Colonic mucosa (tissue), 4 donors: Measurements from ENCODE around the gene PLXDC2. TPM values are rescaled to one million over a fixed set of nuclear protein-coding genes. Genes with fewer than 3 reads are reported as not detected.

Experiments
- DNase-seq: peaks from one replicate; pipeline ENCODE4 v3.0.0-alpha.2; 2020
- H3K27ac ChIP-seq: fragments of 200-600 bp; one replicate; pipeline ENCODE4 v1.8.0; 2021
- H3K27me3 ChIP-seq: fragments of 200-600 bp; one replicate; pipeline ENCODE4 v1.8.0; 2021
- H3K36me3 ChIP-seq: fragments of 200-600 bp; one replicate; pipeline ENCODE4 v1.8.0; 2021
- H3K4me1 ChIP-seq: fragments of 200-600 bp; one replicate; pipeline ENCODE4 v1.8.0; 2021; ENCODE audit warnings: mild to moderate bottlenecking
- H3K4me3 ChIP-seq: fragments of 200-600 bp; one replicate; pipeline ENCODE4 v1.8.0; 2021
- H3K9ac ChIP-seq, 2 donors: one replicate each; pipeline ENCODE4 v1.7.0; 2013; ENCODE audit warnings: control low read depth in 2 of 2, low read depth in 2 of 2, low read length in 2 of 2
- H3K9me3 ChIP-seq: fragments of 200-600 bp; one replicate; pipeline ENCODE4 v1.8.0; 2021
- CTCF ChIP-seq: fragments of 200-600 bp; IDR thresholded peaks from one replicate; pipeline ENCODE4 v1.8.0; 2022; ENCODE audit warnings: antibody characterized with exemption, mild to moderate bottlenecking
- intact Hi-C: fragments of 100-400 bp; cut with DNase I; formaldehyde crosslinking; loops from one replicate; pipeline ENCODE4 v1.14.1; 2022
- total RNA-seq, 2 donors: library from RNA; stranded (reverse); fragmentation: NEBNext Ultra II Directional in 1 of 2; extraction: Animal tissue kit (Norgen Biotek cat#: 25700) in 1 of 2; gene quantifications; one replicate each; pipeline ENCODE4 v1.2.1, GENCODE V29; 2021
- donor health status: healthy.
- donor health status: DM: no; HTN: no; CAD: no.
- donor health status: DM: no; HTN: no; CAD: no.

PLXDC2 gene
- total RNA-seq, 2 donors from 2014 or later, result 12.5 to 22.4 TPM

- Histone ChIP-seq H3K27ac (peak overlapping the region; percentile 60), H3K4me1 (peaks cover 11% of the 10 kb centered on the region), H3K9me3 (no peaks in the 10 kb centered on the region), H3K27me3 (no peaks in the 10 kb centered on the region), H3K9ac (no peak overlapping the region), H3K4me3 (no peak overlapping the region), H3K36me3 (no peaks in the 10 kb centered on the region)
- TF ChIP-seq CTCF, result no peak
- intact Hi-C loops, result no loop called here
- no peak for DNase-seq
These were observed 115.8 kb downstream of the PLXDC2 start for GRCh38 chr10:19931894-19932590.

GRCh38 chr10:19932806-19933371 is 116.7 kb downstream of the PLXDC2 start:
- TF ChIP-seq CTCF, result no peak
- Histone ChIP-seq H3K27me3 (no peaks in the 10 kb centered on the region), H3K27ac (no peak overlapping the region), H3K9me3 (no peaks in the 10 kb centered on the region), H3K36me3 (no peaks in the 10 kb centered on the region), H3K4me3 (no peak overlapping the region), H3K9ac (no peak overlapping the region), H3K4me1 (peaks cover 11% of the 10 kb centered on the region)
- intact Hi-C loops, result no loop called here
- DNase-seq, result no peak

- intact Hi-C loops, result no loop called here
- H3K9me3 ChIP-seq, result no peaks in the 10 kb centered on the region
- H3K4me1 ChIP-seq, result peaks cover 11% of the 10 kb centered on the region
- H3K27ac ChIP-seq, result no peak overlapping the region
- no peak for DNase-seq
- no peak overlapping the region for H3K4me3 ChIP-seq
- TF ChIP-seq CTCF, result no peak
- no peak overlapping the region for H3K9ac ChIP-seq
- H3K27me3 ChIP-seq, result no peaks in the 10 kb centered on the region
- H3K36me3 ChIP-seq, result no peaks in the 10 kb centered on the region
These were observed 117.5 kb downstream of the PLXDC2 start for GRCh38 chr10:19933772-19934171.

GRCh38 chr10:19935176-19935575 is 118.9 kb downstream of the PLXDC2 start:
- DNase-seq, result no peak
- intact Hi-C loops, result no loop called here
- H3K9ac ChIP-seq, result no peak overlapping the region
- H3K4me1 ChIP-seq, result peaks cover 11% of the 10 kb centered on the region
- no peak overlapping the region for H3K27ac ChIP-seq
- H3K27me3 ChIP-seq, result no peaks in the 10 kb centered on the region
- no peaks in the 10 kb centered on the region for H3K9me3 ChIP-seq
- no peak for TF ChIP-seq CTCF
- H3K4me3 ChIP-seq, result no peak overlapping the region
- no peaks in the 10 kb centered on the region for H3K36me3 ChIP-seq

- TF ChIP-seq CTCF, result no peak
- no peak overlapping the region for H3K4me3 ChIP-seq
- no peaks in the 10 kb centered on the region for H3K9me3 ChIP-seq
- no peak overlapping the region for H3K9ac ChIP-seq
- no peaks in the 10 kb centered on the region for H3K27me3 ChIP-seq
- H3K4me1 ChIP-seq, result peaks cover 3% of the 10 kb centered on the region
- no peak overlapping the region for H3K27ac ChIP-seq
- H3K36me3 ChIP-seq, result no peaks in the 10 kb centered on the region
- DNase-seq, result no peak
- intact Hi-C loops, result no loop called here
These were observed 120.1 kb downstream of the PLXDC2 start for GRCh38 chr10:19936289-19936688.
